ENCODE results near the gene RXYLT1.

DNA sequence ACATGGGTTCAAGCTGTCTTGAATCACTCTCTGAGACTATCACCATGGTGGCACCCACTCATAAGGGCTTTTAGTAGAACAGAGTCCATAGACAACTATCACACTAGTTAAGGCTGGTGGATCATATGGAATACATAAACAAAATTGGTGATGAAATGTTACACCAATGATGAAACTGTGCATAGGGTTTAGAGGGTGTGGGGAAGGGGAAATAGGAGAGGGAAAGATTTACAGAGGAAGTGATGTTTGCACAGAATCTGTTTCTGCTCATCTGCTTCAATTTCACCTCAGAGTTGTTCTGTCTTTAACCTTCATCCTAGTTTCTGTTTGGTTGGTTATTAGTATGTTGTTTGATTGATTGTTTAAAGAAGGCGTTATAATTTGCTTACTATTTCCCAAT lies 2.4 kb upstream of the RXYLT1 start:
- TF ChIP-seq, protein P1, sequence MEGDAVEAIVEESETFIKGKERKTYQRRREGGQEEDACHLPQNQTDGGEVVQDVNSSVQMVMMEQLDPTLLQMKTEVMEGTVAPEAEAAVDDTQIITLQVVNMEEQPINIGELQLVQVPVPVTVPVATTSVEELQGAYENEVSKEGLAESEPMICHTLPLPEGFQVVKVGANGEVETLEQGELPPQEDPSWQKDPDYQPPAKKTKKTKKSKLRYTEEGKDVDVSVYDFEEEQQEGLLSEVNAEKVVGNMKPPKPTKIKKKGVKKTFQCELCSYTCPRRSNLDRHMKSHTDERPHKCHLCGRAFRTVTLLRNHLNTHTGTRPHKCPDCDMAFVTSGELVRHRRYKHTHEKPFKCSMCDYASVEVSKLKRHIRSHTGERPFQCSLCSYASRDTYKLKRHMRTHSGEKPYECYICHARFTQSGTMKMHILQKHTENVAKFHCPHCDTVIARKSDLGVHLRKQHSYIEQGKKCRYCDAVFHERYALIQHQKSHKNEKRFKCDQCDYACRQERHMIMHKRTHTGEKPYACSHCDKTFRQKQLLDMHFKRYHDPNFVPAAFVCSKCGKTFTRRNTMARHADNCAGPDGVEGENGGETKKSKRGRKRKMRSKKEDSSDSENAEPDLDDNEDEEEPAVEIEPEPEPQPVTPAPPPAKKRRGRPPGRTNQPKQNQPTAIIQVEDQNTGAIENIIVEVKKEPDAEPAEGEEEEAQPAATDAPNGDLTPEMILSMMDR (IDR thresholded peaks at IDR 0.05; ENCODE audit: insufficient read depth, low read length) = no peak
- TF ChIP-seq, protein P2, sequence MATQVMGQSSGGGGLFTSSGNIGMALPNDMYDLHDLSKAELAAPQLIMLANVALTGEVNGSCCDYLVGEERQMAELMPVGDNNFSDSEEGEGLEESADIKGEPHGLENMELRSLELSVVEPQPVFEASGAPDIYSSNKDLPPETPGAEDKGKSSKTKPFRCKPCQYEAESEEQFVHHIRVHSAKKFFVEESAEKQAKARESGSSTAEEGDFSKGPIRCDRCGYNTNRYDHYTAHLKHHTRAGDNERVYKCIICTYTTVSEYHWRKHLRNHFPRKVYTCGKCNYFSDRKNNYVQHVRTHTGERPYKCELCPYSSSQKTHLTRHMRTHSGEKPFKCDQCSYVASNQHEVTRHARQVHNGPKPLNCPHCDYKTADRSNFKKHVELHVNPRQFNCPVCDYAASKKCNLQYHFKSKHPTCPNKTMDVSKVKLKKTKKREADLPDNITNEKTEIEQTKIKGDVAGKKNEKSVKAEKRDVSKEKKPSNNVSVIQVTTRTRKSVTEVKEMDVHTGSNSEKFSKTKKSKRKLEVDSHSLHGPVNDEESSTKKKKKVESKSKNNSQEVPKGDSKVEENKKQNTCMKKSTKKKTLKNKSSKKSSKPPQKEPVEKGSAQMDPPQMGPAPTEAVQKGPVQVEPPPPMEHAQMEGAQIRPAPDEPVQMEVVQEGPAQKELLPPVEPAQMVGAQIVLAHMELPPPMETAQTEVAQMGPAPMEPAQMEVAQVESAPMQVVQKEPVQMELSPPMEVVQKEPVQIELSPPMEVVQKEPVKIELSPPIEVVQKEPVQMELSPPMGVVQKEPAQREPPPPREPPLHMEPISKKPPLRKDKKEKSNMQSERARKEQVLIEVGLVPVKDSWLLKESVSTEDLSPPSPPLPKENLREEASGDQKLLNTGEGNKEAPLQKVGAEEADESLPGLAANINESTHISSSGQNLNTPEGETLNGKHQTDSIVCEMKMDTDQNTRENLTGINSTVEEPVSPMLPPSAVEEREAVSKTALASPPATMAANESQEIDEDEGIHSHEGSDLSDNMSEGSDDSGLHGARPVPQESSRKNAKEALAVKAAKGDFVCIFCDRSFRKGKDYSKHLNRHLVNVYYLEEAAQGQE (IDR thresholded peaks at IDR 0.05; ENCODE audit: insufficient replicate concordance, low read depth) = no peak
- TF ChIP-seq GABPA (IDR thresholded peaks at IDR 0.05; ENCODE audit: low read depth) = no peak

Measured in HL-60 (cell line).